Neural cell (in vitro differentiated cells): ENCODE results near the gene ZNF774.

ENCODE experiments used
- EP300 ChIP-seq: fragments of 450-650 bp; conservative IDR thresholded peaks from 2 replicates; pipeline ENCODE4 v1.6.1; 2014; ENCODE audit warnings: antibody characterized with exemption, mild to moderate bottlenecking, moderate library complexity; ENCODE audit not compliant: poor library complexity, severe bottlenecking
- EZH2 ChIP-seq: fragments of 200-600, 300-800 bp; shearing (Covaris generic), sonication (generic); IDR thresholded peaks from 2 replicates; pipeline ENCODE4 v1.6.1; 2014; ENCODE audit warnings: antibody characterized with exemption, low read length, borderline replicate concordance, mild to moderate bottlenecking; ENCODE audit not compliant: insufficient read depth, poor library complexity, severe bottlenecking
- MXI1 ChIP-seq: fragments of 450-650 bp; conservative IDR thresholded peaks from 2 replicates; pipeline ENCODE4 v1.6.1; 2014; ENCODE audit warnings: antibody characterized with exemption, mild to moderate bottlenecking; ENCODE audit not compliant: poor library complexity, severe bottlenecking
- TF ChIP-seq, protein P1 (sequence below): fragments of 450-650 bp; IDR thresholded peaks from 2 replicates; pipeline ENCODE4 v1.5.1; 2014; ENCODE audit warnings: antibody characterized with exemption, mild to moderate bottlenecking, moderate library complexity; ENCODE audit not compliant: poor library complexity, severe bottlenecking

GRCh38 chr15:90343302-90343790 lies 8.7 kb upstream of the ZNF774 start:
- no peak for TF ChIP-seq EZH2
- TF ChIP-seq, protein P1, sequence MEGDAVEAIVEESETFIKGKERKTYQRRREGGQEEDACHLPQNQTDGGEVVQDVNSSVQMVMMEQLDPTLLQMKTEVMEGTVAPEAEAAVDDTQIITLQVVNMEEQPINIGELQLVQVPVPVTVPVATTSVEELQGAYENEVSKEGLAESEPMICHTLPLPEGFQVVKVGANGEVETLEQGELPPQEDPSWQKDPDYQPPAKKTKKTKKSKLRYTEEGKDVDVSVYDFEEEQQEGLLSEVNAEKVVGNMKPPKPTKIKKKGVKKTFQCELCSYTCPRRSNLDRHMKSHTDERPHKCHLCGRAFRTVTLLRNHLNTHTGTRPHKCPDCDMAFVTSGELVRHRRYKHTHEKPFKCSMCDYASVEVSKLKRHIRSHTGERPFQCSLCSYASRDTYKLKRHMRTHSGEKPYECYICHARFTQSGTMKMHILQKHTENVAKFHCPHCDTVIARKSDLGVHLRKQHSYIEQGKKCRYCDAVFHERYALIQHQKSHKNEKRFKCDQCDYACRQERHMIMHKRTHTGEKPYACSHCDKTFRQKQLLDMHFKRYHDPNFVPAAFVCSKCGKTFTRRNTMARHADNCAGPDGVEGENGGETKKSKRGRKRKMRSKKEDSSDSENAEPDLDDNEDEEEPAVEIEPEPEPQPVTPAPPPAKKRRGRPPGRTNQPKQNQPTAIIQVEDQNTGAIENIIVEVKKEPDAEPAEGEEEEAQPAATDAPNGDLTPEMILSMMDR: no peak
- TF ChIP-seq EP300: no peak
- no peak for TF ChIP-seq MXI1
